Measurements from ENCODE around the gene TFEB.

TFEB gene

GRCh38 chr6:41735427-41736185 is at the start of gene TFEB:
TFEB (minus strand) TSS chr6:41735608; CDS start chr6:41691213, 44,395 bp downstream.
- no peaks in the 10 kb centered on the region for H3K36me3 Mint-ChIP-seq
- H3K9me3 Mint-ChIP-seq (ENCODE audit: low read depth): no peaks in the 10 kb centered on the region
- peaks cover 29% of the 10 kb centered on the region for H3K4me1 Mint-ChIP-seq (ENCODE audit: low read depth)
- H3K27me3 Mint-ChIP-seq: no peaks in the 10 kb centered on the region
- no peak within 1 kb of the TSS for H3K27ac Mint-ChIP-seq
- H3K4me3 Mint-ChIP-seq: peak within 1 kb of the TSS; percentile 77

- no peak overlapping the region for H3K27ac Mint-ChIP-seq
- peaks cover 20% of the 10 kb centered on the region for H3K4me1 Mint-ChIP-seq (ENCODE audit: low read depth)
- no peaks in the 10 kb centered on the region for H3K27me3 Mint-ChIP-seq
- H3K9me3 Mint-ChIP-seq (ENCODE audit: low read depth): no peaks in the 10 kb centered on the region
- peak overlapping the region; percentile 35 for H3K4me3 Mint-ChIP-seq
- H3K36me3 Mint-ChIP-seq: peaks cover 3% of the 10 kb centered on the region
These were observed 49.3 kb upstream of the TFEB start for GRCh38 chr6:41784581-41785171.

GRCh38 chr6:41783106-41783780 is 47.8 kb upstream of the TFEB start:
- H3K9me3 Mint-ChIP-seq (ENCODE audit: low read depth): no peaks in the 10 kb centered on the region
- no peaks in the 10 kb centered on the region for H3K27me3 Mint-ChIP-seq
- H3K27ac Mint-ChIP-seq: no peak overlapping the region
- H3K4me1 Mint-ChIP-seq (ENCODE audit: low read depth): peaks cover 17% of the 10 kb centered on the region
- no peak overlapping the region for H3K4me3 Mint-ChIP-seq
- no peaks in the 10 kb centered on the region for H3K36me3 Mint-ChIP-seq

GRCh38 chr6:41781366-41781730 is 45.9 kb upstream of the TFEB start:
- Mint-ChIP-seq H3K4me1 (ENCODE audit: low read depth) (peaks cover 15% of the 10 kb centered on the region), H3K27ac (no peak overlapping the region), H3K4me3 (peak overlapping the region; percentile 73), H3K36me3 (no peaks in the 10 kb centered on the region), H3K9me3 (ENCODE audit: low read depth) (no peaks in the 10 kb centered on the region), H3K27me3 (no peaks in the 10 kb centered on the region)

GRCh38 chr6:41780551-41781365 is 45.4 kb upstream of the TFEB start, which contains the start of gene PRICKLE4:
PRICKLE4 (plus strand) TSS chr6:41780782; CDS start chr6:41783474, 2,692 bp downstream.
- H3K27ac Mint-ChIP-seq: peak within 1 kb of the TSS; percentile 61
- H3K27me3 Mint-ChIP-seq: no peaks in the 10 kb centered on the region
- no peaks in the 10 kb centered on the region for H3K36me3 Mint-ChIP-seq
- H3K4me3 Mint-ChIP-seq: peak within 1 kb of the TSS; percentile 91
- peaks cover 14% of the 10 kb centered on the region for H3K4me1 Mint-ChIP-seq (ENCODE audit: low read depth)
- no peaks in the 10 kb centered on the region for H3K9me3 Mint-ChIP-seq (ENCODE audit: low read depth)

GRCh38 chr6:41779788-41780550 is 44.6 kb upstream of the TFEB start, which contains the start of gene FRS3:
FRS3 (minus strand) TSS chr6:41779900; CDS start chr6:41776987, 2,913 bp downstream.
- no peaks in the 10 kb centered on the region for H3K36me3 Mint-ChIP-seq
- H3K27me3 Mint-ChIP-seq: no peaks in the 10 kb centered on the region
- peak within 1 kb of the TSS; percentile 61 for H3K27ac Mint-ChIP-seq
- peaks cover 13% of the 10 kb centered on the region for H3K4me1 Mint-ChIP-seq (ENCODE audit: low read depth)
- no peaks in the 10 kb centered on the region for H3K9me3 Mint-ChIP-seq (ENCODE audit: low read depth)
- H3K4me3 Mint-ChIP-seq: peak within 1 kb of the TSS; percentile 91

GRCh38 chr6:41779336-41779735 is 43.9 kb upstream of the TFEB start:
- H3K27me3 Mint-ChIP-seq: no peaks in the 10 kb centered on the region
- peaks cover 13% of the 10 kb centered on the region for H3K4me1 Mint-ChIP-seq (ENCODE audit: low read depth)
- H3K9me3 Mint-ChIP-seq (ENCODE audit: low read depth): no peaks in the 10 kb centered on the region
- peak overlapping the region; percentile 51 for H3K27ac Mint-ChIP-seq
- H3K36me3 Mint-ChIP-seq: no peaks in the 10 kb centered on the region
- H3K4me3 Mint-ChIP-seq: peak overlapping the region; percentile 91

GRCh38 chr6:41778895-41779294 is 43.5 kb upstream of the TFEB start:
- H3K36me3 Mint-ChIP-seq: no peaks in the 10 kb centered on the region
- no peaks in the 10 kb centered on the region for H3K27me3 Mint-ChIP-seq
- H3K4me1 Mint-ChIP-seq (ENCODE audit: low read depth): peaks cover 13% of the 10 kb centered on the region
- no peaks in the 10 kb centered on the region for H3K9me3 Mint-ChIP-seq (ENCODE audit: low read depth)
- peak overlapping the region; percentile 38 for H3K27ac Mint-ChIP-seq
- H3K4me3 Mint-ChIP-seq: peak overlapping the region; percentile 91

GRCh38 chr6:41777551-41778285 is 42.3 kb upstream of the TFEB start:
- Mint-ChIP-seq H3K9me3 (ENCODE audit: low read depth) (no peaks in the 10 kb centered on the region), H3K27ac (no peak overlapping the region), H3K4me1 (ENCODE audit: low read depth) (peaks cover 13% of the 10 kb centered on the region), H3K27me3 (no peaks in the 10 kb centered on the region), H3K4me3 (peak overlapping the region; percentile 91), H3K36me3 (no peaks in the 10 kb centered on the region)

- Mint-ChIP-seq H3K4me3 (no peak overlapping the region), H3K27ac (no peak overlapping the region), H3K36me3 (peaks cover 2% of the 10 kb centered on the region), H3K4me1 (ENCODE audit: low read depth) (peaks cover 8% of the 10 kb centered on the region), H3K9me3 (ENCODE audit: low read depth) (no peaks in the 10 kb centered on the region), H3K27me3 (no peaks in the 10 kb centered on the region)
These were observed 40.0 kb upstream of the TFEB start for GRCh38 chr6:41775293-41775882.

GRCh38 chr6:41774841-41775240 is 39.4 kb upstream of the TFEB start:
- Mint-ChIP-seq H3K4me3 (no peak overlapping the region), H3K9me3 (ENCODE audit: low read depth) (no peaks in the 10 kb centered on the region), H3K27me3 (no peaks in the 10 kb centered on the region), H3K36me3 (peaks cover 2% of the 10 kb centered on the region), H3K4me1 (ENCODE audit: low read depth) (peaks cover 5% of the 10 kb centered on the region), H3K27ac (no peak overlapping the region)

GRCh38 chr6:41771058-41771983 is 35.9 kb upstream of the TFEB start:
- H3K4me3 Mint-ChIP-seq: no peak overlapping the region
- H3K4me1 Mint-ChIP-seq (ENCODE audit: low read depth): no peaks in the 10 kb centered on the region
- no peak overlapping the region for H3K27ac Mint-ChIP-seq
- peaks cover 2% of the 10 kb centered on the region for H3K36me3 Mint-ChIP-seq
- H3K9me3 Mint-ChIP-seq (ENCODE audit: low read depth): no peaks in the 10 kb centered on the region
- no peaks in the 10 kb centered on the region for H3K27me3 Mint-ChIP-seq

All from activated naive CD8-positive, alpha-beta T cell (primary cell).